COLO668 (cell line): ENCODE data around the gene ZC3H7A.
A peak's percentile ranks its signal among the peaks of the same experiment; 100 is the strongest.

Experiments
- DNase-seq: peaks from one replicate; lab custom pipeline; 2025; ENCODE audit not compliant: unreplicated experiment; lab: John Stamatoyannopoulos, UW

The ZC3H7A gene

GRCh38 chr16:11780991-11781680 is 15.9 kb downstream of the ZC3H7A start:
- no peak for DNase-seq

- no peak for DNase-seq
Observed at GRCh38 chr16:11779074-11779473, 18.0 kb downstream of the ZC3H7A start.

- no peak for DNase-seq
Observed at GRCh38 chr16:11774065-11774626, 22.9 kb downstream of the ZC3H7A start.

DNA sequence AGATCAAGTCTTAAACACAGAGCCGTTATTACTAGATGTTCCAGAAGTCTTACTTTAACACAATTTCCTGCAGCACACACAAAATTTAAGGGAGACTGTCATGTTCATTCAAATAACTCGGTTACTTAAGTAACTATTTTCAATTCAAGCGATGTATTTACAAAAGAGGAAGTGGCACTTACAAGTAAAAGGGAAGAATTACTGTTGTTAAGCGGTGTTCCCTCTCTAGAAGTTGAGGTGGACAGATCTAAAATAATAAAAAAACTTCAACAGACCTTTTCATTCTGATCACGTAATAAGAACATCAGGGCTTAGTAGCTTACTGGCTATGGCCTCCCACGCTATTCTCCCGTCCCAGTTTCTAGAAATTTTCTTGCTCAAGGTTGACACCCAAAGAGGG is 28.2 kb downstream of the ZC3H7A start:
- DNase-seq: no peak

DNA sequence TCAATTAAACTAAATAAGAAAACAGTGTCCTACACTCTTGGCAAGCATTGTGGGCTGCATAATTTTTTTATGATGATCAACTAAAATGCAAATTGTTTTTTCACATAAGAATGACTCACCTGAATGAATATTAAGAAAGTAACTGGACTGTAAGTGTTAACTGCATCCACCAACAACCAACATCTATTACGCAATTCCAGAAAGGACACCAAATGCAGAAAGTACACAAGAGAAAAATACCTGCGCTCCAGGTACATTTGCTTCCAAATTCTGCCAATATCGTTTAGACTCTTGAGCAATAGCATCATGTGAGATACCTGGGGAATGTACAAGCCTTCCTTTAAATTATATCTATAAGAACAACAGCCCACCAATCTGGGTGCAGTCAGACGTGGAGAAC is 34.6 kb downstream of the ZC3H7A start:
- no peak for DNase-seq

GRCh38 chr16:11759997-11760396 is 37.1 kb downstream of the ZC3H7A start:
- DNase-seq: no peak

GRCh38 chr16:11759163-11759834 is 37.8 kb downstream of the ZC3H7A start:
- DNase-seq: no peak

DNA sequence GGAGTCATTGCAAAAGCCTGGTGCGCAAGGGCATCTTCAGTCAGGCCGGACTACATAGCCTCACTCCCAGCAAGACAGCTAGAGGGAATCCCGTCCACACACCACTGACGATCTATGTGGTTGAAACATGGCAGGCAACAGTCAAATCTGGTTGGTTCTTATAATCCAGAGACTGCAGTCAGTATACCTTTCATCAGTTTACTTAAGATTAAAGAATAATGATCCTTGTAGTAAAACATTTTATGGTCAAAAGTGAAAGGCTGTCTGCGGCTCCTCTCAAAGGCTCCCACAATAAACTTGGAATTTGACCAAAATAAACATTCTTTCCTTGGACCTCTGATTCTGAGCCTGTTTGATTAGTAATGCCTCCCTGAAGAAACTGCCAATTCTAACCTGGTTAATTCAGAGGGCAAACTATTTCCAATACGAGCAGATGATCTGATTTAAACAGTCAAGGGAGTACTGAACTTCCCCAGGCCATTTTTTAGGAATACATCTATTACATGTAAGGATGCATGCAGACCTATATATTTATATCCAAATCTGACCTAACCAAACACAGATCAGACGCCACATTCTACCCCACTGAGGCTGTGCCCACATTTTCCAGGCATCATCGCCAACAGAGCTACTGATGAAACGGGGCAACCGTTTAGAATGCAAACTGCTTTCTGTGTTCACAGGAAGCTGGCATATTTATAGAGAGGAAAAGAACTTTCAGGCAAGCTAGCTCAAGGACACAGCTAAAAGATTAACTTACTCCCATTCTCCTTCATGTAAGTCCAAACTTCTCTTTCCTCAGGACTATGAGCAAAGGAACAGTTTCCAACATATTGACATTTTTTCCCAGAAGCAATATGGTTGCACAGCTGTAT is 39.1 kb downstream of the ZC3H7A start:
- DNase-seq: no peak

- DNase-seq: no peak
Observed at GRCh38 chr16:11756248-11756647, 40.8 kb downstream of the ZC3H7A start.

DNA sequence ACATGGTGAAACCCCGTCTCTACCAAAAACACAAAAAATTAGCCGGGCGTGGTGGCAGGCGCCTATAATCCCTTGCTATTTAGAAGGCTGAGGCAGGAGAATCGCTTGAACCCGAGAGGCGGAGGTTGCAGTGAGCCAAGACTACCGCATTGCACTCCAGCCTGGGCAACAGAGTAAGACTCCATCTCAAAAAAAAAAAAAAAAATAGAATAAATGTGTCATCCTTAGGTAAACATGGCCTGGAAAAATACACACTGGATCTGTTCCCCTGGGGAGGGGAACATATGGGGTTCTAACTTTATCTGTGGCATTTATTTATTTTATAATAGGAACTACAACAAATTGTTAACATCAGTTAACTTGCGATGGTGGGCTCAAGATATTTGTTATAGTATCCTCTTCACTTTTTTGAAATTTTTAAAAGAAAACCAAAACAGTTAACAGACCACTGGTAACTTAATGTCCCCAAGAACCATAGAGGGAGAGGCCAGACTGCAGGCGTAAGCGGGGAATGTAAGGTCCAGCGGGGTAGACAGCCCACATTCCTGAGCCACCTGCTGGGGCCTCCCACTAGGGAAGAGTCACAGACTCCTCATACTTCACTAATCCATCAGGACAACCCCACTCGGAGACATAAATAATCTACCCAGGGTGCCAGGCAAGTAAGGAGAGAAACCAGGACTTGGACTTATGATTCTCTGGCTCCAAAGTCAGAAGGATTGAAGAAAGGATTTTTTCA is 41.9 kb downstream of the ZC3H7A start:
- DNase-seq: no peak

GRCh38 chr16:11752856-11753255 is 44.2 kb downstream of the ZC3H7A start:
- DNase-seq: peak; percentile 34

- no peak for DNase-seq
Observed at GRCh38 chr16:11750056-11750455, 47.0 kb downstream of the ZC3H7A start.

- DNase-seq: no peak
Observed at GRCh38 chr16:11748404-11749254, 48.4 kb downstream of the ZC3H7A start.

GRCh38 chr16:11747949-11748403 is 49.1 kb downstream of the ZC3H7A start:
- DNase-seq: no peak

GRCh38 chr16:11744075-11744470 is 53.0 kb downstream of the ZC3H7A start:
- DNase-seq: no peak

DNA sequence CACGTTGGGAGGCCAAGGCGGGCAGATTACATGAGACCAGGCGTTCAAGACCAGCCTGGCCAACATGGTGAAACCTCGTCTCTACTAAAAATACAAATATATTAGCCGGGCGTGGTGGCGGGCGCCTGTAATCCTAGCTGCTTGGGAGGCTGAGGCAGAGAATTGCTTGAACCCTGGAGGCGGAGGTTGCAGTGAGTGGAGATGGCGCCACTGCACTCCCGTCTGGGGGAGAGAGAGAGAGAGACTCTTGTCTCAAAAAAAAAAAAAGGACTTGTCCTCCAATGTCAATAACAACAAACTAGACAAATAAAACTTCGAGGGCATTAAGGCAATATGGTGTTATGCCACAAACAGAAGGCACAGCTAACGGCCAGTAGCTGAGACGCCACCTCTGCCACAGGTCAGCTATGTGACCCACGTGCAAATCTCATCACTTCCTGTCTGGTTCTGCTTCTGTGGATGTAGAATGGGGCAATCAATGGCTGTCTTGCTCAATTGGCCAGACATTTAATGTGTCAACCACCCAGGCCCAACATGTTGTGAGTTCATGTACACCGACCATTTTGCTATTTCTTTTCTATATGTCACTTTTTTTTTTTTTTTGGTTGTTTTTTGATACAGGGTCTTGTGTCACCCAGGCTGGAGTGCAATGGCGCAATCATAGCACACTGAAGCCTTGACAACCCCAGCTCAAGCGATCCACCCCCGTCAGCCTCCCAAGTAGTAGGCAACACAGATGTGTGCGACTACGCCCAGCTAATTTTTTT is 53.6 kb downstream of the ZC3H7A start:
- DNase-seq: peak; percentile 8

DNA sequence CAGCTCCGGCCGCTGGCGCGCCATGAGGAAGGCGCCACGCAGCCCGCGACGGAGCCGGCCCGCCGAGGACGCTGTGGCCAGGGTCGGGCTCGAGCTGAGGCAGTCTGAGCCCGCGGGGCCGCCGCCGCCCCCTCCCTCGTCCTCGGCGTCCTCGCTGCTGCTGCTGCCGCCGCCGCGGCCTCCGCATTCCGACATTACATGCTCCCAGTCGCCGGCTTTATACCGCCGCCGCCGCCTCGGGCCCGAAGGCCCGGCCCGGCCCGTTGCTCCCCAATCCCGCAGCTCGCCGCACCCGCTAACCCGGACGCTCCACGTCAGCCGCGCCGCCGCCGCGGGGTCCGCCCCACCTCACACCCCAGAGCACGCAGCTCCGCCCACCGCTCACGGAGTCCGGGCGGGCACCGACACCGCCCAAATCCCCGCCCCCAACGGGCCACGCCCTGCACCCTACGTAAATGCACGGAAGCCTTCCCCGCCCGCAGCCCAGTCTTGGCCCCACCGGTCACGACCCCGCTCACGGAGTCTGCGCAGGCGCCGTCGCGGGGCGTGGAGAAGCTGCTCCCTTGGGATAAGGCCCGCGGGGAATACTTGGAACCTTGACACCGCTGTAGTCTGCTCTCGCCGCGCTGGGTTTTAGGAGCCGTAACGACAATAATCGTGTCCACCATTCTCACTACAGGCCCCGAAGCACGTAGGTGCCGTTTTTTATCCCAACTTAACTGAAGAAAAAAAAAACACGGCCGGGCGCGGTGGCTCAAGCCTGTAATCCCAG is 54.3 kb downstream of the ZC3H7A start, which contains the start of gene TXNDC11:
Gene TXNDC11, minus strand, starts transcription at position 322 of the 772 bp plus-strand sequence. Its CDS starts 127 bp downstream, at position 195.
- DNase-seq: peak; percentile 99

DNA sequence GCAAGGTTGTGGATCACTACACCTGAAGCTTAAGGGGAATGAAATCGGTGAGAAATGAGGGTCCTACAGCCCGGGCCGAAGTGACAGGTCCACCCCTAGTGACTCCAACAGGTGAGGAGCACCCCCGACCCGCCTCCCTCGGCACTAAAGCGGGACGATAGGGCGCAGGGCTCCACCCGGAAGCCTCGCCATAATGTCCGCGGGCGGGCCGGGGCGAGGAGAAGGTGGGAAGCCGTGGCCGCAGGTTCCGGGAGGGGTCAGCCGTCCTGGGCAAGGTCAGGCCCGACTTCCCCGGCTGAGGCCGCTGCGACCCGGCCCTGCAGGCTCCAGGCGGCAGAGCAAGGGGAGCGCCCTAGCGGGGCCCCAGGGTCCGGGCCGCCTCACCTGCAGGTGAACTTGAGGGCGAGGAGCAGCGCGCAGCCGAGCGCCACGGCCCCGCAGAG is 54.9 kb downstream of the ZC3H7A start:
- peak; percentile 72 for DNase-seq
